Measurements from ENCODE around the gene IGFN1. TPM values are rescaled to one million over a fixed set of nuclear protein-coding genes. Genes with fewer than 3 reads are reported as not detected.

The IGFN1 gene
- polyA plus RNA-seq, 1 of the 3 experiments (the other 2 are of a cell fraction) = 0.18 TPM

- CTCF ChIA-PET = interaction anchor here (0.6 to 4.6 kb wide), 14 partner anchors 9 to 212 kb away, joined by 3 to 26 read pairs (median 7); no protein-coding TSS in a partner anchor
- Histone ChIP-seq H3K27me3 (ENCODE audit: insufficient read depth) (no peaks in the 10 kb centered on the region), H3F3A (replicated peaks; ENCODE audit: insufficient read depth) (no peaks in the 10 kb centered on the region), H2AFZ (ENCODE audit: low read depth) (no peak overlapping the region), H3K79me2 (ENCODE audit: insufficient read depth) (peaks cover 15% of the 10 kb centered on the region), H3K4me3 (ENCODE audit: low read depth in 2 of 2, low read length in 1 of 2) (no peak overlapping the region), H3K36me3 (replicated peaks in 1 of 2; ENCODE audit: control insufficient read depth in 1 of 2, insufficient read depth in 2 of 2, low read length in 1 of 2) (peaks cover 35 to 73% of the 10 kb centered on the region in 2 experiments), H3K27ac (ENCODE audit: low read depth in 2 of 2, low read length in 1 of 2) (no peak overlapping the region), H3K9me2 (no peaks in the 10 kb centered on the region), H3K4me1 (ENCODE audit: control insufficient read depth in 1 of 2, insufficient read depth in 2 of 2, low read depth in 1 of 2, low read length in 1 of 2) (peaks cover 10 to 11% of the 10 kb centered on the region in 2 experiments; a peak in 3 of 4 replicates), H3K9me3 (no peaks in the 10 kb centered on the region), H4K20me1 (ENCODE audit: insufficient read depth) (no peaks in the 10 kb centered on the region), H3K4me2 (no peak overlapping the region), H3K9ac (no peak overlapping the region)
- TF ChIP-seq RAD21 (IDR thresholded peaks at IDR 0.05; ENCODE audit: low read length) = peak; percentile 56
- TF ChIP-seq MEF2A (IDR thresholded peaks at IDR 0.05; ENCODE audit: borderline replicate concordance, low read depth) = no peak
- no peak for TF ChIP-seq GATA2 (CRISPR knock-in tag; IDR thresholded peaks at IDR 0.05)
- TF ChIP-seq JUND (IDR thresholded peaks at IDR 0.05) = no peak
- no peak for TF ChIP-seq IRF3 (IDR thresholded peaks at IDR 0.05; ENCODE audit: low read depth, low read length)
- TF ChIP-seq SMC3 (IDR thresholded peaks at IDR 0.05; ENCODE audit: low read depth, low read length) = peak; percentile 56
- TF ChIP-seq MAX (IDR thresholded peaks at IDR 0.05; ENCODE audit: low read depth) = no peak
- peak; percentile 60 for TF ChIP-seq CTCF (IDR thresholded peaks at IDR 0.05)
- TF ChIP-seq, protein P1, sequence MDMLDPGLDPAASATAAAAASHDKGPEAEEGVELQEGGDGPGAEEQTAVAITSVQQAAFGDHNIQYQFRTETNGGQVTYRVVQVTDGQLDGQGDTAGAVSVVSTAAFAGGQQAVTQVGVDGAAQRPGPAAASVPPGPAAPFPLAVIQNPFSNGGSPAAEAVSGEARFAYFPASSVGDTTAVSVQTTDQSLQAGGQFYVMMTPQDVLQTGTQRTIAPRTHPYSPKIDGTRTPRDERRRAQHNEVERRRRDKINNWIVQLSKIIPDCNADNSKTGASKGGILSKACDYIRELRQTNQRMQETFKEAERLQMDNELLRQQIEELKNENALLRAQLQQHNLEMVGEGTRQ (IDR thresholded peaks at IDR 0.05; ENCODE audit: borderline replicate concordance, low read depth, low read length) = no peak
- peak; percentile 20; the same call in 1 of the 2 replicates for TF ChIP-seq MXI1 (IDR thresholded peaks at IDR 0.05; ENCODE audit: low read depth, low read length)
- POLR2A ChIA-PET = no interaction called here
- 74% methylated on average over 4 of the region's 4 CpGs for WGBS (ENCODE audit: low lambda C conversion rate)
- DNase-seq = peak; percentile 69
Observed at GRCh38 chr1:201149400-201149799, 41.2 kb upstream of the IGFN1 start.
